HepG2 (cell line): Measurements from ENCODE around the gene GTF2A2. TPM values are rescaled to one million over a fixed set of nuclear protein-coding genes. Genes with fewer than 3 reads are reported as not detected.

Experiments used
- CBX2 ChIP-seq, 2 experiments: fragments of 200-600 bp in 1 of 2; sonication (generic); formaldehyde crosslinking in 1 of 2; IDR thresholded peaks; 2 replicates each; pipeline versions ENCODE4 v1.7.0 to v1.8.1; 2018 to 2022; ENCODE audit warnings: low read depth in 2 of 2, low read length in 1 of 2, mild to moderate bottlenecking in 1 of 2, missing genetic modification reagents in 1 of 2
- CEBPB ChIP-seq: IDR thresholded peaks from 2 replicates; pipeline ENCODE4 v1.6.1; 2011; ENCODE audit warnings: low read depth, low read length, improper control_type of control experiment, borderline replicate concordance
- DMAP1 ChIP-seq: IDR thresholded peaks from 2 replicates; pipeline ENCODE4 v1.6.1; 2016
- ELF1 ChIP-seq: sonication (generic); formaldehyde crosslinking; IDR thresholded peaks from 2 replicates; pipeline ENCODE4 v1.4.0; 2020; ENCODE audit warnings: missing genetic modification reagents
- FOXP1 ChIP-seq, 2 experiments: fragments of 450-650 bp in 1 of 2; IDR thresholded peaks; 2 replicates each; pipeline ENCODE4 v1.6.1; 2017 to 2018; ENCODE audit warnings: antibody characterized with exemption in 1 of 2
- HDAC1 ChIP-seq: sonication (generic); formaldehyde crosslinking; IDR thresholded peaks from 2 replicates; pipeline ENCODE4 v1.5.1; 2020; ENCODE audit warnings: mild to moderate bottlenecking, missing genetic modification reagents
- JUNB ChIP-seq: sonication (generic); formaldehyde crosslinking; IDR thresholded peaks from 2 replicates; pipeline ENCODE4 v1.8.0; 2022; ENCODE audit warnings: missing genetic modification reagents, mild to moderate bottlenecking, borderline replicate concordance
- MEIS1 ChIP-seq: sonication (generic); formaldehyde crosslinking; IDR thresholded peaks from 2 replicates; pipeline ENCODE4 v1.9.0; 2021; ENCODE audit warnings: mild to moderate bottlenecking, missing genetic modification reagents, moderate library complexity, borderline replicate concordance
- SP4 ChIP-seq: sonication (generic); formaldehyde crosslinking; IDR thresholded peaks from 2 replicates; pipeline ENCODE4 v1.8.1; 2023; ENCODE audit warnings: mild to moderate bottlenecking, missing genetic modification reagents
- TBX2 ChIP-seq: sonication (generic); formaldehyde crosslinking; IDR thresholded peaks from 2 replicates; pipeline ENCODE4 v1.5.0; 2020; ENCODE audit warnings: missing genetic modification reagents, mild to moderate bottlenecking, borderline replicate concordance
- TEAD2 ChIP-seq: sonication (generic); formaldehyde crosslinking; IDR thresholded peaks from 2 replicates; pipeline ENCODE4 v1.9.0; 2021; ENCODE audit warnings: missing genetic modification reagents
- TOE1 ChIP-seq: sonication (generic); formaldehyde crosslinking; IDR thresholded peaks from 2 replicates; pipeline ENCODE4 v1.4.0; 2020; ENCODE audit warnings: mild to moderate bottlenecking, missing genetic modification reagents
- TP53 ChIP-seq: sonication (generic); formaldehyde crosslinking; conservative IDR thresholded peaks from 2 replicates; pipeline ENCODE4 v1.4.0; 2020; ENCODE audit warnings: missing genetic modification reagents
- U2AF1 ChIP-seq: fragments of 200-400 bp; formaldehyde crosslinking; optimal IDR thresholded peaks from 2 replicates; pipeline ENCODE3; 2017; ENCODE audit warnings: mild to moderate bottlenecking, low read depth, low read length
- ZFP1 ChIP-seq: IDR thresholded peaks from 2 replicates; pipeline ENCODE4 v1.6.1; 2016
- ZFP36L2 ChIP-seq: sonication (generic); formaldehyde crosslinking; IDR thresholded peaks from 2 replicates; pipeline ENCODE4 v1.4.0; 2020; ENCODE audit warnings: missing genetic modification reagents
- ZFP41 ChIP-seq: sonication (generic); formaldehyde crosslinking; IDR thresholded peaks from 2 replicates; pipeline ENCODE4 v1.4.0; 2020; ENCODE audit warnings: mild to moderate bottlenecking, missing genetic modification reagents, borderline replicate concordance
- ZFYVE20 ChIP-seq: sonication (generic); formaldehyde crosslinking; IDR thresholded peaks from 2 replicates; pipeline ENCODE4 v1.8.0; 2023; ENCODE audit warnings: low read depth, mild to moderate bottlenecking, moderate library complexity, missing genetic modification reagents, borderline replicate concordance
- ZNF225 ChIP-seq: sonication (generic); formaldehyde crosslinking; IDR thresholded peaks from 2 replicates; pipeline ENCODE4 v1.4.0; 2020; ENCODE audit warnings: mild to moderate bottlenecking, missing genetic modification reagents
- ZNF598 ChIP-seq: sonication (generic); formaldehyde crosslinking; IDR thresholded peaks from 2 replicates; pipeline ENCODE4 v1.5.1; 2020; ENCODE audit warnings: mild to moderate bottlenecking, missing genetic modification reagents, borderline replicate concordance
- ZNF720 ChIP-seq: sonication (generic); formaldehyde crosslinking; IDR thresholded peaks from 2 replicates; pipeline ENCODE4 v1.4.0; 2020; ENCODE audit warnings: missing genetic modification reagents
- ZNF782 ChIP-seq: sonication (generic); formaldehyde crosslinking; IDR thresholded peaks from 2 replicates; pipeline ENCODE4 v1.4.0; 2020; ENCODE audit warnings: missing genetic modification reagents, mild to moderate bottlenecking, borderline replicate concordance
- polyA plus RNA-seq, 8 experiments: library from polyadenylated mRNA; depleted of rRNA in 3 of 8; stranded (reverse) in 7 of 8; unstranded in 1 of 8; fragments of >200 nt; fragmentation: Illumina TruSeq in 4 of 8; extraction: Trizol in 4 of 8; gene quantifications; 2 replicates each; pipeline versions ENCODE4 v1.2.1 to v1.2.3, GENCODE V29; 2011 to 2016; ENCODE audit warnings: low read depth in 4 of 8, missing spikeins in 1 of 8, mixed read lengths in 1 of 8; ENCODE audit not compliant: insufficient read depth in 1 of 8
- total RNA-seq, 5 experiments: library from RNA; depleted of rRNA; stranded (reverse); fragments of >200 nt; fragmentation: Illumina TruSeq; extraction: Trizol; gene quantifications; 2 replicates each; pipeline ENCODE4 v1.2.3, GENCODE V29; 2016; ENCODE audit warnings: low read depth in 1 of 5
- TF ChIP-seq, protein P1 (sequence below): sonication (generic); formaldehyde crosslinking; IDR thresholded peaks from 2 replicates; pipeline ENCODE4 v1.4.0; 2020; ENCODE audit warnings: missing genetic modification reagents, mild to moderate bottlenecking, borderline replicate concordance
- TF ChIP-seq, protein P2 (sequence below): sonication (generic); formaldehyde crosslinking; IDR thresholded peaks from 2 replicates; pipeline ENCODE4 v1.5.1; 2020; ENCODE audit warnings: mild to moderate bottlenecking, moderate library complexity, missing genetic modification reagents
- TF ChIP-seq, protein P3 (sequence below): sonication (generic); formaldehyde crosslinking; IDR thresholded peaks from 2 replicates; pipeline ENCODE4 v1.8.1; 2023; ENCODE audit warnings: missing genetic modification reagents, mild to moderate bottlenecking, borderline replicate concordance

The GTF2A2 gene
- total and polyA plus RNA-seq, 2 of the 13 experiments (the other 11 are each of a cell fraction or from before 2014, with no cell fraction given), result 24.4 to 106 TPM

DNA sequence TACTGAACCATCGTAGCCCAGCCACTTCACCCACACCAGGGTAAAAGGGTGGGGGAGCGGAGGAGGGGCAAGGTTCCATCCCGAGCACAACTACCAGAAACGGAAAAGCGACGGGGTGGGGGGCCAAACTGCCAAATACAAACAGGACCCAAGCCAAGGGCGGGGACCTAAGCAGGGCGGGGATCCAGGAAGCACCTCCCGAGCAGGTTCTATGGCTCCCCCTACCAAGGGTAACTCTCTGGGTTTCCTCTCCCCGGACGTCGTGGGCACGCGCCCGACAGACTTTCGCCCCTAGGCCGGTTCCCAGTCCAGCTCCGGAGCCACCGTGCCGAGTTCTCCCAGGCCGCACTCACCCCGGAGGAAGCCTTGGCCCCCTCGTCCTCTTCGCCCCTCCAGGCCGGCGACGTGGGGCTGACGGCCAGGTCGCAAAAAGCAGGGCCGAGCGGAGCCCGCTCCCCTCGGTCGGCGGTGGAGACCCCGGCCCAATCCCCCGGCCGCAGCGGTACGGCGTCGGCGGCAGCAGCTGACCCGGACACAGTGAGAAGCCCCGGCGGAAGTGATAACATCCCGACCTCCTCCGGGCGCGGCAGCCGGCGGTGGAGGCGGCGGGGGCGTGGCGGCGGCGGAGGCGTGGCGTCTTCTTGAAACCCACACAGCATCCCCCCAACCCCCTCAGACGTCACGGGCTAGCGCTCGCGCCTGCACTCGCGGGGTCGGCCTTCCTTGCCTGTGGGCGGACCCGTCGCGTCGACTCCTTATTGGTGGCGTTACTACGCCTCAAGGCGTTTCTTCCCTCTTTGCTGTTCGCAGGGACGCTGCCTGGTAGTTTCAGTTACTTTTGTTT lies 31.7 kb upstream of the GTF2A2 start, which contains the start of gene BNIP2 (continued):
- TF ChIP-seq HDAC1 (CRISPR knock-in tag), result peak; percentile 92
- TF ChIP-seq ELF1 (CRISPR knock-in tag), result peak; percentile 29; the same call in 1 of the 2 replicates
- 0 out of 2 replicates have a peak, but pooled peaks have one; percentile 16 for TF ChIP-seq ZFP41
- TF ChIP-seq CBX2 (IDR thresholded peaks at IDR 0.05; ENCODE audit: low read depth, low read length), result no peak
- TF ChIP-seq CBX2 (CRISPR knock-in tag; IDR thresholded peaks at IDR 0.05; ENCODE audit: low read depth), result no peak
- TF ChIP-seq CEBPB, result no peak
- no peak for TF ChIP-seq ZFYVE20
- peak; percentile 78; the same call in 1 of the 2 replicates for TF ChIP-seq ZNF782 (CRISPR knock-in tag)
- no peak for TF ChIP-seq FOXP1 (IDR thresholded peaks at IDR 0.05)
- TF ChIP-seq FOXP1 (CRISPR knock-in tag; IDR thresholded peaks at IDR 0.05), result no peak
- no peak; the same call in 1 of the 2 replicates for TF ChIP-seq ZNF598
- TF ChIP-seq SP4 (CRISPR knock-in tag), result no peak; the same call in 1 of the 2 replicates
- TF ChIP-seq, protein P1, sequence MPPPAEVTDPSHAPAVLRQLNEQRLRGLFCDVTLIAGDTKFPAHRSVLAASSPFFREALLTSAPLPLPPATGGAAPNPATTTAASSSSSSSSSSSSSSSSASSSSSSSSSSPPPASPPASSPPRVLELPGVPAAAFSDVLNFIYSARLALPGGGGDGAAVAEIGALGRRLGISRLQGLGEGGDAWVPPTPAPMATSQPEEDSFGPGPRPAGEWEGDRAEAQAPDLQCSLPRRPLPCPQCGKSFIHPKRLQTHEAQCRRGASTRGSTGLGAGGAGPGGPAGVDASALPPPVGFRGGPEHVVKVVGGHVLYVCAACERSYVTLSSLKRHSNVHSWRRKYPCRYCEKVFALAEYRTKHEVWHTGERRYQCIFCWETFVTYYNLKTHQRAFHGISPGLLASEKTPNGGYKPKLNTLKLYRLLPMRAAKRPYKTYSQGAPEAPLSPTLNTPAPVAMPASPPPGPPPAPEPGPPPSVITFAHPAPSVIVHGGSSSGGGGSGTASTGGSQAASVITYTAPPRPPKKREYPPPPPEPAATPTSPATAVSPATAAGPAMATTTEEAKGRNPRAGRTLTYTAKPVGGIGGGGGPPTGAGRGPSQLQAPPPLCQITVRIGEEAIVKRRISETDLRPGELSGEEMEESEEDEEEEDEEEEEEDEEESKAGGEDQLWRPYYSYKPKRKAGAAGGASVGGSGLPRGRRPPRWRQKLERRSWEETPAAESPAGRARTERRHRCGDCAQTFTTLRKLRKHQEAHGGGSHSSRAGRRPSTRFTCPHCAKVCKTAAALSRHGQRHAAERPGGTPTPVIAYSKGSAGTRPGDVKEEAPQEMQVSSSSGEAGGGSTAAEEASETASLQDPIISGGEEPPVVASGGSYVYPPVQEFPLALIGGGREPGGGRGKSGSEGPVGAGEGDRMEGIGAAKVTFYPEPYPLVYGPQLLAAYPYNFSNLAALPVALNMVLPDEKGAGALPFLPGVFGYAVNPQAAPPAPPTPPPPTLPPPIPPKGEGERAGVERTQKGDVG (CRISPR knock-in tag), result no peak
- peak; percentile 88 for TF ChIP-seq DMAP1 (CRISPR knock-in tag)
- TF ChIP-seq ZFP36L2 (CRISPR knock-in tag), result 0 out of 2 replicates have a peak, but pooled peaks have one; percentile 70
- peak; percentile 80; the same call in 1 of the 2 replicates for TF ChIP-seq MEIS1 (CRISPR knock-in tag)
- TF ChIP-seq ZNF225 (CRISPR knock-in tag), result peak; percentile 91; the same call in 1 of the 2 replicates
- TF ChIP-seq U2AF1, result no peak
- TF ChIP-seq TEAD2 (CRISPR knock-in tag), result 0 out of 2 replicates have a peak, but pooled peaks have one; percentile 50
- TF ChIP-seq TP53 (CRISPR knock-in tag), result no peak
- TF ChIP-seq, protein P2, sequence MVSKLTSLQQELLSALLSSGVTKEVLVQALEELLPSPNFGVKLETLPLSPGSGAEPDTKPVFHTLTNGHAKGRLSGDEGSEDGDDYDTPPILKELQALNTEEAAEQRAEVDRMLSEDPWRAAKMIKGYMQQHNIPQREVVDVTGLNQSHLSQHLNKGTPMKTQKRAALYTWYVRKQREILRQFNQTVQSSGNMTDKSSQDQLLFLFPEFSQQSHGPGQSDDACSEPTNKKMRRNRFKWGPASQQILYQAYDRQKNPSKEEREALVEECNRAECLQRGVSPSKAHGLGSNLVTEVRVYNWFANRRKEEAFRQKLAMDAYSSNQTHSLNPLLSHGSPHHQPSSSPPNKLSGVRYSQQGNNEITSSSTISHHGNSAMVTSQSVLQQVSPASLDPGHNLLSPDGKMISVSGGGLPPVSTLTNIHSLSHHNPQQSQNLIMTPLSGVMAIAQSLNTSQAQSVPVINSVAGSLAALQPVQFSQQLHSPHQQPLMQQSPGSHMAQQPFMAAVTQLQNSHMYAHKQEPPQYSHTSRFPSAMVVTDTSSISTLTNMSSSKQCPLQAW (CRISPR knock-in tag), result no peak
- TF ChIP-seq, protein P3, sequence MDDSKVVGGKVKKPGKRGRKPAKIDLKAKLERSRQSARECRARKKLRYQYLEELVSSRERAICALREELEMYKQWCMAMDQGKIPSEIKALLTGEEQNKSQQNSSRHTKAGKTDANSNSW (CRISPR knock-in tag), result peak; percentile 34; the same call in 1 of the 2 replicates
- no peak for TF ChIP-seq ZFP1
- TF ChIP-seq TBX2 (CRISPR knock-in tag), result peak; percentile 53
- no peak for TF ChIP-seq JUNB
- no peak for TF ChIP-seq ZNF720 (CRISPR knock-in tag)
- TF ChIP-seq TOE1 (CRISPR knock-in tag), result peak; percentile 47; the same call in 1 of the 2 replicates
